Kidney (tissue), 14 donors: ENCODE data around the gene GORASP1. TPM values are rescaled to one million over a fixed set of nuclear protein-coding genes. Genes with fewer than 3 reads are reported as not detected.
A peak's percentile ranks its signal among the peaks of the same experiment; 100 is the strongest.

Experiments
- DNase-seq, 5 donors: peaks; one replicate each; pipeline ENCODE4 v3.0.0-alpha.2; 2013 to 2020
- FAIRE-seq: peaks from 2 replicates; lab custom pipeline; 2012; peaks lifted over from hg19 to GRCh38; lab: Jason Lieb, UNC
- H3K27ac ChIP-seq, 2 donors: one replicate each; pipeline ENCODE4 v1.7.0; 2013; ENCODE audit warnings: low read depth in 2 of 2, low read length in 2 of 2, inconsistent platforms in 1 of 2
- H3K27me3 ChIP-seq: one replicate; pipeline ENCODE4 v1.7.1; 2013; ENCODE audit warnings: low read length, inconsistent platforms; ENCODE audit not compliant: control insufficient read depth, insufficient read depth
- H3K36me3 ChIP-seq, 3 donors: one replicate each; pipeline versions ENCODE4 v1.7.0 to v1.7.1; 2013; ENCODE audit warnings: low read length in 3 of 3, control low read depth in 1 of 3, inconsistent platforms in 1 of 3; ENCODE audit not compliant: insufficient read depth in 3 of 3, control insufficient read depth in 2 of 3
- H3K4me1 ChIP-seq, 3 donors: one replicate each; pipeline versions ENCODE4 v1.7.0 to v1.7.1; 2013; ENCODE audit warnings: low read length in 3 of 3, inconsistent platforms in 1 of 3, low read depth in 1 of 3; ENCODE audit not compliant: control insufficient read depth in 2 of 3, insufficient read depth in 2 of 3
- H3K4me3 ChIP-seq, 3 donors: one replicate each; pipeline versions ENCODE4 v1.7.0 to v1.8.1; 2013; ENCODE audit warnings: low read length in 3 of 3, control low read depth in 1 of 3, inconsistent platforms in 1 of 3
- H3K9ac ChIP-seq, 3 donors: one replicate each; pipeline versions ENCODE4 v1.7.0 to v1.7.1; 2013; ENCODE audit warnings: low read length in 3 of 3, control low read depth in 1 of 3, inconsistent platforms in 1 of 3
- H3K9me3 ChIP-seq, 3 donors: one replicate each; pipeline versions ENCODE4 v1.7.0 to v1.7.1; 2013; ENCODE audit warnings: low read length in 3 of 3, control low read depth in 1 of 3, inconsistent platforms in 1 of 3; ENCODE audit not compliant: control insufficient read depth in 2 of 3, insufficient read depth in 1 of 3
- intact Hi-C: fragments of 100-400 bp; cut with DNase I; formaldehyde crosslinking; loops from one replicate; pipeline ENCODE4 v1.11.1; 2022
- polyA plus RNA-seq: library from polyadenylated mRNA; stranded (reverse); fragments of 350-450 nt; fragmentation: Illumina TruSeq; extraction: RNeasy Lipid Tissue Mini Kit (QIAGEN cat#74804); gene quantifications from one replicate; pipeline ENCODE4 v1.2.3, GENCODE V29; 2014; ENCODE audit warnings: low read depth, low replicate concordance; ENCODE audit not compliant: insufficient read depth
- total RNA-seq: library from RNA; stranded (reverse); fragmentation: NEBNext Ultra II Directional; extraction: Animal tissue kit (Norgen Biotek cat#: 25700); gene quantifications from one replicate; pipeline ENCODE4 v1.2.1, GENCODE V29; 2021
- TF ChIP-seq, protein P1 (sequence below): IDR thresholded peaks from 3 replicates; pipeline ENCODE4 v1.5.1; 2012; ENCODE audit warnings: mild to moderate bottlenecking, moderate library complexity, borderline replicate concordance; ENCODE audit not compliant: insufficient read depth; ENCODE audit errors: extremely low read depth
- donor health status: control.
- donor health status: control.
- donor health status: control.
- donor health status: control.
- donor health status: control.
- donor health status: DM: yes; HTN: yes; CAD: no.
- donor health status: Normal renal cell carcinoma (clear cell type).

The GORASP1 gene
- total and polyA plus RNA-seq, 2 donors from 2014 or later = 38.8 to 70.9 TPM

DNA sequence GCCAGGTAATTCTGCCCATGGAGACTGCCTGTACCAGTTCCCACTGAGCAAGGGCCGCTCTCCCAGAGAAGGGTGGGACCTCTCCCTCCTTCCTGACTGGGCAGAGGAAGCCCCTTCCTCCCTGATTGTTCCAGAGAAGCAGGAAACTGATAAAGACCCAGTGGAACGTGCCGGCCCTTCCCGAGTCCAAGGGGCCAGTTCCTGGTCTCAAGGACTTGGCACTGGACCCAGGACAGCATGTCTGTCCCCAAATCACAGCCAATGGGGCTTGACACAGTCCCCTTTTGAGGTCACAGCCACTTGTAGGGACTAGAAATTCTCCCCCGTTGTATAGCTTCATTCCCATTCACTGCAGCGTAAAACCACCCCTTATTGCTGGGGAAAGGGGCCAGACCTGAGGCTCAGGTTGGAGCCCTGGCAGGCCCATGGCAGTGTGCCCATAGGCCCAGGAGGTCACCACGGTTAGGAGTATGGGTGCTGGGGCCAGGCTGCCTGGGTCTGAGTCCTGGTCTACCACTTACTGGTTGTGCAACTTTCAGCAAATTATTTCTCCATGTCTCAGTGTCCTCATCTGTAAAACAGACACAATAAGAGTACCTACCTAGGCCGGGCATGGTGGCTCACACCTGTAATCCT, 27.9 kb upstream of the GORASP1 start:
- Histone ChIP-seq H3K36me3 (no peaks in the 10 kb centered on the region), H3K4me3 (no peak overlapping the region), H3K27me3 (no peaks in the 10 kb centered on the region), H3K9ac (no peak overlapping the region), H3K4me1 (peaks cover 0 to 9% (median 3%) of the 10 kb centered on the region in 3 donors), H3K27ac (no peak overlapping the region), H3K9me3 (no peaks in the 10 kb centered on the region)
- intact Hi-C loops = no loop called here
- TF ChIP-seq, protein P1, sequence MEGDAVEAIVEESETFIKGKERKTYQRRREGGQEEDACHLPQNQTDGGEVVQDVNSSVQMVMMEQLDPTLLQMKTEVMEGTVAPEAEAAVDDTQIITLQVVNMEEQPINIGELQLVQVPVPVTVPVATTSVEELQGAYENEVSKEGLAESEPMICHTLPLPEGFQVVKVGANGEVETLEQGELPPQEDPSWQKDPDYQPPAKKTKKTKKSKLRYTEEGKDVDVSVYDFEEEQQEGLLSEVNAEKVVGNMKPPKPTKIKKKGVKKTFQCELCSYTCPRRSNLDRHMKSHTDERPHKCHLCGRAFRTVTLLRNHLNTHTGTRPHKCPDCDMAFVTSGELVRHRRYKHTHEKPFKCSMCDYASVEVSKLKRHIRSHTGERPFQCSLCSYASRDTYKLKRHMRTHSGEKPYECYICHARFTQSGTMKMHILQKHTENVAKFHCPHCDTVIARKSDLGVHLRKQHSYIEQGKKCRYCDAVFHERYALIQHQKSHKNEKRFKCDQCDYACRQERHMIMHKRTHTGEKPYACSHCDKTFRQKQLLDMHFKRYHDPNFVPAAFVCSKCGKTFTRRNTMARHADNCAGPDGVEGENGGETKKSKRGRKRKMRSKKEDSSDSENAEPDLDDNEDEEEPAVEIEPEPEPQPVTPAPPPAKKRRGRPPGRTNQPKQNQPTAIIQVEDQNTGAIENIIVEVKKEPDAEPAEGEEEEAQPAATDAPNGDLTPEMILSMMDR = no peak
- FAIRE-seq (no peak), DNase-seq (peak in 2 of 5 donors; percentile 12 to 19)

DNA sequence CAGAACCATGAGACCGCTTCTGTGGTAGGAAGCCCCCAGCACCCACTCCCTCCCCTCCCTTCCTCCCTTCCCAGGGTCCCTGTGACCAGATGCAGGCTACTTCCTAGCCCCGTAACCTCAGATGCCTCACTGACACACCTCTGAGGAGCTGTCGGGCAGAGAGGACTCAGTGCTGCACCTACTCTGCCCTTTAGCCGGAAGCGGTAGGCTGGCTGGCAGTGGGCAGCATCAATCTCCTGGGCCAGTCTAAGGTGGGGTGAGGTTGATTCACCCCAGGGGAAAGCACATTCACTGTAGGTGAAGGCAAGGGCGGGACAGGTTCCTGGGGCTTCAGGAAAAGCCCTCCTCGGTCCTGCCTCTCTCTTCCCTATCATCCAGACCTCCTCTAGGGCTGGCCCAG, 26.9 kb upstream of the GORASP1 start:
- no peaks in the 10 kb centered on the region for H3K9me3 ChIP-seq
- FAIRE-seq = no peak
- intact Hi-C loops = no loop called here
- H3K9ac ChIP-seq = no peak overlapping the region
- H3K4me3 ChIP-seq = no peak overlapping the region
- H3K36me3 ChIP-seq = no peaks in the 10 kb centered on the region
- no peak overlapping the region for H3K27ac ChIP-seq
- TF ChIP-seq, protein P1 = no peak
- no peaks in the 10 kb centered on the region for H3K27me3 ChIP-seq
- peaks cover 0 to 9% (median 0%) of the 10 kb centered on the region in 3 donors for H3K4me1 ChIP-seq
- peak in 2 of 5 donors; percentile 12 to 33 for DNase-seq

DNA sequence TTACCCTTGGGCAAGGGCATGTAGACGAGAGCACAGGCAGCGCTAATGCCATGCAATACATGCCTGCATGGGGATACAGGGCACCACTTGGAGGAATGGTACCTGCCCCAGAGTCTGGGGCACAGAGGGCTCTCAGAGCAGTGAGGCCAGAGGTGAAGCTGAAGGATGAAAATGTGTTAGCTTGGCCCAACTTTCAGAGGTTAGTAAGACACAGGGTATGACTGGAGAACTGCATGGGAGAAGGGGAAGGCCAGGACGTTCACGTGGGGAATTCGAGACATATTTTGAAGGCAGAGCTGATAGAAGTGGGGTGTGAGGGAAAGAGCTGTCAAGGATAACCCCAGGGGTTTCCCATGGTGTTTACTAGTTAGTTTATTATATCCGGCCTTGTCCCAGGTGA, 26.4 kb upstream of the GORASP1 start:
- Histone ChIP-seq H3K27me3 (no peaks in the 10 kb centered on the region), H3K4me3 (no peak overlapping the region), H3K27ac (no peak overlapping the region), H3K9ac (no peak overlapping the region), H3K36me3 (no peaks in the 10 kb centered on the region), H3K9me3 (no peaks in the 10 kb centered on the region), H3K4me1 (peaks cover 0 to 9% (median 0%) of the 10 kb centered on the region in 3 donors)
- no peak for FAIRE-seq
- intact Hi-C loops = no loop called here
- DNase-seq = peak in 1 of 5 donors; percentile 23
- TF ChIP-seq, protein P1 = no peak
